GM12878 (cell line): Measurements from ENCODE around the gene KCNJ14. TPM values are rescaled to one million over a fixed set of nuclear protein-coding genes. Genes with fewer than 3 reads are reported as not detected.

Source experiments
- ATAC-seq: fragments of 200-7000 bp; cut with Tn5 transposase; 3 replicates; pipeline ENCODE4 v1.9.1; 2020; ENCODE audit warnings: mild to moderate bottlenecking, moderate library complexity
- BruUV-seq: library from RNA; stranded (reverse); fragments of 400-500 nt; replicated peaks from 2 replicates; lab custom pipeline; 2021; lab: Mats Ljungman, UMichigan
- CTCF ChIA-PET: fragments of 300-600 bp; sonication (Branson Sonifier 250); formaldehyde crosslinking; extraction: SDS; loops from one replicate; lab custom pipeline; 2021; ENCODE audit warnings: inconsistent platforms; lab: Yijun Ruan, JAX
- POLR2A ChIA-PET: fragments of 350-600 bp; formaldehyde crosslinking; extraction: SDS; loops from one replicate; lab custom pipeline; 2021; ENCODE audit warnings: inconsistent platforms; lab: Charles Lee
- RAD21 ChIA-PET: fragments of 300-600 bp; sonication (Branson Sonifier 250); formaldehyde crosslinking; loops from one replicate; lab custom pipeline; 2023; ENCODE audit warnings: antibody characterized with exemption; ENCODE audit not compliant: unreplicated experiment; lab: Charles Lee
- SMC1A ChIA-PET: fragments of 300-600 bp; sonication (Branson Sonifier 250); formaldehyde crosslinking; loops from one replicate; lab custom pipeline; 2023; ENCODE audit not compliant: unreplicated experiment, uncharacterized antibody; lab: Charles Lee
- DNase-seq: peaks from one replicate; pipeline ENCODE4 v3.0.0-alpha.2; 2011; ENCODE audit warnings: low read depth, low spot score
- FAIRE-seq: peaks from 3 replicates; lab custom pipeline; 2011; peaks lifted over from hg19 to GRCh38; lab: Jason Lieb, UNC
- H2AFZ ChIP-seq: 2 replicates; pipeline ENCODE4 v1.6.0; 2011; ENCODE audit warnings: low read depth, low read length, control low read depth; ENCODE audit not compliant: control insufficient read depth
- H3K27ac ChIP-seq: 2 replicates; pipeline ENCODE4 v1.5.1; 2011; ENCODE audit warnings: control low read depth; ENCODE audit not compliant: control insufficient read depth, insufficient read depth
- H3K27me3 ChIP-seq, 2 experiments: replicated peaks in 1 of 2; 2 replicates each; pipeline versions ENCODE4 v1.6.0 to v1.6.1; 2011; ENCODE audit warnings: low read length in 1 of 2; ENCODE audit not compliant: control insufficient read depth in 2 of 2, insufficient read depth in 2 of 2
- H3K36me3 ChIP-seq, 2 experiments: 2 replicates each; pipeline ENCODE4 v1.5.1; 2011; ENCODE audit warnings: low read length in 1 of 2; ENCODE audit not compliant: control insufficient read depth in 2 of 2, insufficient read depth in 2 of 2
- H3K4me1 ChIP-seq: 2 replicates; pipeline ENCODE4 v1.6.1; 2011; ENCODE audit warnings: mild to moderate bottlenecking, low read length, moderate library complexity, mixed read lengths; ENCODE audit not compliant: control insufficient read depth, insufficient read depth
- H3K4me2 ChIP-seq: 2 replicates; pipeline ENCODE4 v1.6.0; 2011; ENCODE audit warnings: control low read depth; ENCODE audit not compliant: control insufficient read depth, insufficient read depth
- H3K4me3 ChIP-seq: fragments of 200-600 bp; sonication (generic); 2 replicates; pipeline ENCODE4 v1.5.1; 2016
- H3K79me2 ChIP-seq: 2 replicates; pipeline ENCODE4 v1.6.0; 2011; ENCODE audit warnings: low read length; ENCODE audit not compliant: control insufficient read depth, insufficient read depth
- H3K9ac ChIP-seq: 2 replicates; pipeline ENCODE4 v1.8.0; 2011; ENCODE audit warnings: low read length, control low read depth, mixed read lengths; ENCODE audit not compliant: control insufficient read depth, insufficient read depth
- H3K9me3 ChIP-seq: replicated peaks from 3 replicates; pipeline ENCODE4 v1.5.1; 2011; ENCODE audit warnings: mild to moderate bottlenecking, low read length; ENCODE audit not compliant: control insufficient read depth, insufficient read depth
- H4K20me1 ChIP-seq: 2 replicates; pipeline ENCODE4 v1.6.0; 2011; ENCODE audit not compliant: control insufficient read depth, insufficient read depth
- CHD4 ChIP-seq: fragments of 200-600 bp; sonication (generic); IDR thresholded peaks from 2 replicates; pipeline ENCODE4 v1.6.1; 2016; ENCODE audit warnings: mild to moderate bottlenecking
- CREB1 ChIP-seq: IDR thresholded peaks from 2 replicates; pipeline ENCODE4 v1.6.1; 2012; ENCODE audit warnings: low read depth, mild to moderate bottlenecking, inconsistent platforms
- JUNB ChIP-seq: IDR thresholded peaks from 2 replicates; pipeline ENCODE4 v1.6.1; 2016; ENCODE audit warnings: antibody characterized with exemption, mild to moderate bottlenecking
- NFYB ChIP-seq: IDR thresholded peaks from 2 replicates; pipeline ENCODE4 v1.6.1; 2011; ENCODE audit warnings: low read depth, mild to moderate bottlenecking, low read length, improper control_type of control experiment, moderate library complexity; ENCODE audit not compliant: insufficient read depth
- POLR2A ChIP-seq: IDR thresholded peaks from 2 replicates; pipeline ENCODE4 v1.6.1; 2011; ENCODE audit warnings: low read depth, mild to moderate bottlenecking, low read length
- POLR2AphosphoS2 ChIP-seq: IDR thresholded peaks from 2 replicates; pipeline ENCODE4 v1.6.1; 2011; ENCODE audit warnings: low read depth, mild to moderate bottlenecking, low read length, improper control_type of control experiment, moderate library complexity
- RB1 ChIP-seq: fragments of 450-650 bp; formaldehyde crosslinking; IDR thresholded peaks from 2 replicates; pipeline ENCODE4 v1.6.1; 2017; ENCODE audit warnings: mild to moderate bottlenecking, borderline replicate concordance
- SP1 ChIP-seq: IDR thresholded peaks from one replicate; pipeline ENCODE4 v1.6.1; 2011; ENCODE audit warnings: low read depth, low read length
- SPI1 ChIP-seq: IDR thresholded peaks from 2 replicates; pipeline ENCODE4 v1.6.1; 2011; ENCODE audit warnings: low read depth, mild to moderate bottlenecking, low read length, moderate library complexity, borderline replicate concordance; ENCODE audit not compliant: insufficient read depth
- SUZ12 ChIP-seq: fragments of 200-600 bp; sonication (generic); IDR thresholded peaks from one replicate; pipeline ENCODE4 v1.6.1; 2018; ENCODE audit warnings: antibody characterized with exemption, mild to moderate bottlenecking; ENCODE audit not compliant: unreplicated experiment
- TARDBP ChIP-seq: IDR thresholded peaks from 2 replicates; pipeline ENCODE4 v1.6.1; 2016; ENCODE audit warnings: borderline replicate concordance
- USF1 ChIP-seq: IDR thresholded peaks from 2 replicates; pipeline ENCODE4 v1.6.1; 2011; ENCODE audit warnings: borderline replicate concordance, low read depth, mild to moderate bottlenecking, moderate library complexity, mixed read lengths, low read length; ENCODE audit not compliant: insufficient read depth; ENCODE audit errors: extremely low read length
- ZBED1 ChIP-seq: IDR thresholded peaks from 2 replicates; pipeline ENCODE4 v1.6.1; 2016; ENCODE audit warnings: borderline replicate concordance
- ZBTB33 ChIP-seq: fragments of 450-650 bp; IDR thresholded peaks from 2 replicates; pipeline ENCODE4 v1.6.1; 2017; ENCODE audit warnings: mild to moderate bottlenecking
- ZNF24 ChIP-seq: fragments of 450-650 bp; IDR thresholded peaks from 2 replicates; pipeline ENCODE4 v1.6.1; 2017; ENCODE audit warnings: antibody characterized with exemption, mild to moderate bottlenecking
- ZZZ3 ChIP-seq: IDR thresholded peaks from 2 replicates; pipeline ENCODE4 v1.6.1; 2011; ENCODE audit warnings: low read depth; ENCODE audit not compliant: control insufficient read depth, insufficient read length
- WGBS: methylation state at CpG from one replicate; pipeline ENCODE4 v1.1.6; 2016; ENCODE audit warnings: low lambda C conversion rate; ENCODE audit not compliant: insufficient replicate concordance, insufficient coverage; ENCODE audit errors: missing lambda C conversion rate; 5-methylcytosine and 5-hydroxymethylcytosine counted together
- in situ Hi-C: fragments of 300-500 bp; cut with MboI; formaldehyde crosslinking; loops from 9 replicates; pipeline ENCODE4 v1.14.3; 2018; ENCODE audit warnings: mixed read lengths
- intact Hi-C: fragments of 100-400 bp; cut with micrococcal nuclease; formaldehyde crosslinking; loops from one replicate; pipeline ENCODE4 v1.14.2; 2022; ENCODE audit not compliant: unreplicated experiment
- polyA plus RNA-seq, 11 experiments: library from polyadenylated mRNA; depleted of rRNA in 4 of 11; unstranded in 6 of 11; stranded (reverse) in 5 of 11; fragments of >200 nt; fragmentation: Nextera tagmentation in 4 of 11; fragmentation: Illumina TruSeq in 1 of 11; extraction: Ambion mirVana in 4 of 11; extraction: Trizol in 1 of 11; gene quantifications; 1 replicate in 1 of 11; 2 replicates in 10 of 11; pipeline versions ENCODE4 v1.2.1 to v1.2.3, GENCODE V29; 2011 to 2016; ENCODE audit warnings: inconsistent platforms in 2 of 11, missing spikeins in 2 of 11, low read depth in 1 of 11
- total RNA-seq, 4 experiments: library from RNA; depleted of rRNA in 3 of 4; stranded (reverse); fragments of >200 nt in 3 of 4; fragmentation: Illumina TruSeq in 1 of 4; extraction: Trizol in 1 of 4; gene quantifications; 2 replicates each; pipeline versions ENCODE4 v1.2.1 to v1.2.3, GENCODE V29; 2013 to 2021
- TF ChIP-seq, protein P1 (sequence below): fragments of 450-650 bp; IDR thresholded peaks from 2 replicates; pipeline ENCODE4 v1.6.1; 2017; ENCODE audit warnings: mild to moderate bottlenecking, low read depth, inconsistent platforms; ENCODE audit not compliant: poor library complexity, severe bottlenecking

KCNJ14 gene
- total and polyA plus RNA-seq, 10 of the 15 experiments (the other 5 are each of a cell fraction or from before 2014, with no cell fraction given) = 0.24 to 1.4 (median 0.42) TPM

DNA sequence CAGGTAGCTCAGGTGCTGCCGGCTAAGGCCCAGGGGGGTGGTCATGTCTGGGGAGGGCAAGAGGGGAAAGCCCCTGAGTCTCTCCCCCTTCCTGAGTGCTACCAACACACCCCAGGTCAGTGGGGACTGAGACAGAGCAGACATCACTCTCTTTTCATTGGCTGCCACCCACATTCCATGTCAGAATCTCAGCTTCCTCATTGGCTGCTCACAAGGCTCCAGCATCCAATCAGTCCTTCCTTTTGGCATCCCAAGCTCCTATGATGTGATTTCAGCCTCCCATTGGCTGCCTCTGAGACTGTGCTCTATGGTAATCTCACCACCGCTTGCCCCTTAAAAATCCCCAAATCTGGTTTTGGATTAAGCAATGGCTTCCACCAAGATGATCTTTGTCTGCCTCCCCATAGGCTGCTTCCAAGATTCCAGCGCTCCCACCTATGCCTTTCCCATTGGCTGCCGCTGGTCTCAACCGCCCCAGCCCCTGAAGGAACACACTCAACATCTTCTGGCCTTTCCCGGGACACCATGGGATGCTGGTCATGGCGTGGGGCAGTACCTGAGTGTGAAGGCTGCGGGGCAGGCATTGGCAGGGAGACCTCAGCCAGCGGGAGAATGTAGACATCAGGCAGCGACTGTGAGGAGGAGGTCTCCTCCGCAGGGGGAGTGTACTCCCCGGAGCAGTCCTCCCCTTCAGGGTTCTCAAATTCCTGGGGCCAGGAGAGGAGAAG, 54.3 kb downstream of the KCNJ14 start (continued):
- peak; percentile 59 for TF ChIP-seq NFYB
- TF ChIP-seq SUZ12 = no peak
- no peak for TF ChIP-seq POLR2A
- no peak for TF ChIP-seq ZNF24
- no peak for TF ChIP-seq ZBTB33

- ChIA-PET RAD21 (interaction anchor here (0.6 kb wide), 1 partner anchor 77 kb away, joined by 3 read pairs; no protein-coding TSS in a partner anchor), SMC1A (no interaction called here), CTCF (interaction anchor here (7.1 kb wide), 1 partner anchor 74 kb away, joined by 131 read pairs; no protein-coding TSS in a partner anchor), POLR2A (interaction anchor here (0.5 kb wide), 1 partner anchor 87 kb away, joined by 3 read pairs; no protein-coding TSS in a partner anchor)
- WGBS = 24% methylated on average over 23 of the region's 24 CpGs
- no peak overlapping the region for H3K4me2 ChIP-seq
- no peak overlapping the region for H3K4me3 ChIP-seq
- H4K20me1 ChIP-seq = no peaks in the 10 kb centered on the region; the same call in 1 of the 2 replicates
- no peaks in the 10 kb centered on the region for H3K36me3 ChIP-seq
- FAIRE-seq (no peak), ATAC-seq (peak; percentile 57), DNase-seq (no peak)
- H2AFZ ChIP-seq = no peak overlapping the region
- peaks cover 2 to 4% of the 10 kb centered on the region in 2 experiments; a peak in 3 of 4 replicates for H3K27me3 ChIP-seq
- no peaks in the 10 kb centered on the region for H3K79me2 ChIP-seq
- H3K9me3 ChIP-seq = no peaks in the 10 kb centered on the region
- H3K27ac ChIP-seq = no peak overlapping the region
- intact Hi-C loops = no loop called here
- BruUV-seq = no TSS peak
- H3K9ac ChIP-seq = no peak overlapping the region
- H3K4me1 ChIP-seq = peaks cover 18% of the 10 kb centered on the region
- in situ Hi-C loops = no loop called here
- TF ChIP-seq CHD4 = no peak
- TF ChIP-seq ZBED1 = no peak
- TF ChIP-seq JUNB = no peak
- no peak for TF ChIP-seq POLR2AphosphoS2
- TF ChIP-seq SP1 = peak; percentile 25
- no peak for TF ChIP-seq RB1
- TF ChIP-seq ZZZ3 = no peak
- TF ChIP-seq TARDBP = peak; percentile 93
- TF ChIP-seq, protein P1, sequence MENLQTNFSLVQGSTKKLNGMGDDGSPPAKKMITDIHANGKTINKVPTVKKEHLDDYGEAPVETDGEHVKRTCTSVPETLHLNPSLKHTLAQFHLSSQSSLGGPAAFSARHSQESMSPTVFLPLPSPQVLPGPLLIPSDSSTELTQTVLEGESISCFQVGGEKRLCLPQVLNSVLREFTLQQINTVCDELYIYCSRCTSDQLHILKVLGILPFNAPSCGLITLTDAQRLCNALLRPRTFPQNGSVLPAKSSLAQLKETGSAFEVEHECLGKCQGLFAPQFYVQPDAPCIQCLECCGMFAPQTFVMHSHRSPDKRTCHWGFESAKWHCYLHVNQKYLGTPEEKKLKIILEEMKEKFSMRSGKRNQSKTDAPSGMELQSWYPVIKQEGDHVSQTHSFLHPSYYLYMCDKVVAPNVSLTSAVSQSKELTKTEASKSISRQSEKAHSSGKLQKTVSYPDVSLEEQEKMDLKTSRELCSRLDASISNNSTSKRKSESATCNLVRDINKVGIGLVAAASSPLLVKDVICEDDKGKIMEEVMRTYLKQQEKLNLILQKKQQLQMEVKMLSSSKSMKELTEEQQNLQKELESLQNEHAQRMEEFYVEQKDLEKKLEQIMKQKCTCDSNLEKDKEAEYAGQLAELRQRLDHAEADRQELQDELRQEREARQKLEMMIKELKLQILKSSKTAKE = no peak
- no peak for TF ChIP-seq USF1
- 0 out of 2 replicates have a peak, but pooled peaks have one; percentile 17 for TF ChIP-seq CREB1
- no peak for TF ChIP-seq SPI1
Observed at GRCh38 chr19:48510421-48511268, 55.3 kb downstream of the KCNJ14 start.
